HG02943 (cell line): Measurements from ENCODE around the gene ARHGEF26.

Source experiments
- ATAC-seq: cut with Tn5 transposase; IDR thresholded peaks from one replicate; pipeline ENCODE4 v1.9.1; 2021; ENCODE audit warnings: mild to moderate bottlenecking, low read depth, moderate library complexity; ENCODE audit not compliant: unreplicated experiment

Gene ARHGEF26

GRCh38 chr3:154191520-154191919 lies 70.3 kb downstream of the ARHGEF26 start:
- ATAC-seq = no peak

- no peak for ATAC-seq
These were observed 71.0 kb downstream of the ARHGEF26 start for GRCh38 chr3:154192225-154192624.

DNA sequence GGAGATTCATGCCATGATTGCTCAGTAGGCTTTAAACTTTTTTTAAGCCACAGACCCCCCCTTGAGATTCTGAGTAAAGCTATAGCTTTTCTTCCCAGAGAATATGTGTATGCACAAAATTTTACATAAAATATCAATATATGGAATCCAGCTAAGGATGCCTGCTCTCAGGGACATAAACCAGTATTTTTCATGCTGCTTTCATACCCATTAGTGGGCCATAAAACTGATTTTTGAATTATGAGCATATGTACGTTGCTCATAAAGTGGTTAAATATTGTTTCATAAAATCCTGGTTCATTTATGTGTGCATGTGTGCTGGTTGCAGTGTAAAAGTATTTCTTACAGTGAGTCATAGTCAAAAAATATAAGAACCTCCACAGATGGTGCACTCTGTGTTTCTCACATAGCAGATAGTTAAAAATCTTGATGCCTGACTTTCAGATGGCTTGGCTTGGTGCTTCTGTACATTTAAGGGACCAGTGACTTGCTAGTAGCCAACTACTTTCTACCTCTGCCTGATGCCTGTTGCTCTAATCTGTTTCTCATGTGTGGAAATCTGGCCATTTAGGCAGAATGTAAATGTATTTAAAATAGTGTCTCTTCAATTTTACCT lies 71.9 kb downstream of the ARHGEF26 start:
- no peak for ATAC-seq

GRCh38 chr3:154194877-154195276 lies 73.7 kb downstream of the ARHGEF26 start:
- ATAC-seq = no peak

GRCh38 chr3:154195620-154196356 lies 74.6 kb downstream of the ARHGEF26 start:
- no peak for ATAC-seq

DNA sequence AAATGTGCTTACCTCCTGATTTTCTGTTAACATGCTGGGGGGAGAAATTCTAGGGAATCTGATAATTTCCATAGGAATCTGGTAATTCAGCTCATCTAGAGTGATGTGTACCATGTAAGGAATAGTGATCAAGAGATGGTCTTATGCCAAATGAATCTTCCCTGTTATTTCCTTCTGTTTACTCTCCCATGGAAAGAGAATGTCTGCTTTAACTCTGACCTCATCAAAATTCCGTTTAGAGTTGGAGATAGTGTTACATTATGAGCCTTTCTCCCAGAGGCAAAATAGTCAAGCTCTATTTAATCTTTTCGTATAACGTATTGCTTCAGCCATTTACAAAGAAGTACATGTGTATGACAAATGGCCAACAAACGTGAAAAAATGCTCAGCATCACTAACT lies 76.6 kb downstream of the ARHGEF26 start:
- ATAC-seq = no peak

DNA sequence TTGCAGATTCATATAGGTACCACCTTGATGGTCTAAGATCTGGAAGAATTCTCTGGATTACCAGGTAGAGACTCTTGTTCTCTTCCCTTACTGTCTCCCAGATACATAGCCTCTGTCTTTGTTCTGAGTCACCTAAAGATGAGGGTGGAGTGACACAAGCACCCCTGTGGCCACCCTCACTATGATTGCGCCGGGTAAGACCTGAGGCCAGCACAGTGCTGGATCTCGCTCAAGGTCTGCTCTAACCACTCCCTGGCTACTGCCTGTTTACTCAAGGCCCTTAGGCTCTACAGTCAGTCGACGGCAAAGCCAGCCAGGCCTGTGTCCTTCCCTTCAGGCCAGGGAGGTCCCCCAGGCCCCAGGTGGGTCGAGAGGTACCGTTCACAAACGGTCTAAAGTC lies 88.3 kb downstream of the ARHGEF26 start:
- no peak for ATAC-seq

DNA sequence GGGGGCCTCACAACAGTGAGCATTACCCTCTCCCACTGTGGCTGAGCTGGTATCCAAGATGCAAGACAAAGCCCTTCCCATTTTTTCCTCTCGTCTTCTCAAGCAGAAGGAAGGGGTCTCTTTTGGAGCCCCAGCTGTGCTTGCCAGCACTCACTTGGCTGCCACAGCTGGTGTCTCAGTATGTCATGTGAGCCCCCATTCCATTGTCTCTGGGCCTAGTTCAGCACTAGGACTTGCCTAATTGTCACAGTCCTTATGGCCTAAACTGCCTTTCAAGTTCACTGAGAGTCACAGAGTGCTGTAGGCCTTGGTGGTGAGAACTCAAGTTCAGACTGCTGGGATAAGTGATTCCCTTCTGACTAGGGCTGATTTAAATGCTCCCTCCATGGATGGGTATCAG lies 89.8 kb downstream of the ARHGEF26 start:
- ATAC-seq = no peak

GRCh38 chr3:154214306-154214705 lies 93.1 kb downstream of the ARHGEF26 start:
- no peak for ATAC-seq

GRCh38 chr3:154217671-154218070 lies 96.5 kb downstream of the ARHGEF26 start:
- no peak for ATAC-seq

DNA sequence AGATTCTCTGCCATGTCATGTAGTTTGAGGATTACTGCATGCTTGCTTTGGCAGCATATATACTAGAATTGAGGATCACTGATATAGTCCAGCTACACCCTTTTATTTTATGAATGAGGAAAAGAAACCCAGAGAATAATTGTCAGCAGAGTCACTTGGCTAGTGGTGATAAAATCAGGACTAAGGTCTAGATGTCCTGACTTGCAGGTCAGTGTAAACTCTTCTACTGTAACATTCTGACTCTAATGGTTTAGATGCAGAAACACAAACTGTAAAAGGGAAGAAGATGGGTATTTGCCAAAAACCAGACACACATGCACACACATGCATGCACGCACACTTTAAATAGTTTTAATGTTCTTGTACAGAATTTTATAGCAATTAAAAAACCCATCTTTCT lies 97.5 kb downstream of the ARHGEF26 start:
- ATAC-seq = no peak

DNA sequence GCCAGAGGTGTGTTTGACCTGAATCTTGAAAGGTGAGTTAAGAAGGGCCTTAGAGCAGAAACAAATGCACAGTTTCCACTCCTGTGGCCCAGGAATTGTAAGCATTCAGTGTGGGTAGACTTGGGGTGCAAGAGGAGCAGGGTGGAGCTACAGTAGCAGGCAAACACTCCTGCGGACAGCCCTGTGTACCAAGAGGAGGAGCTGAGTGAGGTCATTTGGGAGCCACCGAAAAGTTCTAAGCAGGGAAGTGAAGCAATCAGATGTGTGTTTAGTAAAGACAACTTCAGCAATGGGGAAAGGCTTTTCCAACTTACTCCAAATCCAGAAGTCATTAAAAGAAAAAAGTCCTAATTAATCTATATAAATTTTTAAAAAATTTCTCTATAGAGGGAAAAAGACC lies 99.3 kb downstream of the ARHGEF26 start:
- ATAC-seq = no peak

DNA sequence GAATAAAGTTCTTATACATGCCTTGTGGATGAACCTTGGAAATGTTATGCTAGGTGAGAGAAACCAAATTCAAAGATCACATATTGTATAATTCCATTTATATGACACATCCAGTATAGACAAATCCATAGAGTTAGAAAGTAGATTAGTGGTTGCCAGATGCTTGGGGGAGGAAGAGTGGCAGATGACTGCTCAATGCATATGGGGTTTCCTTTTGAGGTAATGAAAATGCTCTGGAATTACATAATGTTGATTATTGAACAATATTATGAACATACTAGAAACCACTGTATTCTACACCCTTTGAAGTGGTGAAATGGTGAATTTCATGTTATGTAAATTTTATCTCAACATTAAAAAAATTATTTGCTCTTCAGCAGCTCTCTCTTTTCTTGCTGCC lies 102.3 kb downstream of the ARHGEF26 start:
- no peak for ATAC-seq

DNA sequence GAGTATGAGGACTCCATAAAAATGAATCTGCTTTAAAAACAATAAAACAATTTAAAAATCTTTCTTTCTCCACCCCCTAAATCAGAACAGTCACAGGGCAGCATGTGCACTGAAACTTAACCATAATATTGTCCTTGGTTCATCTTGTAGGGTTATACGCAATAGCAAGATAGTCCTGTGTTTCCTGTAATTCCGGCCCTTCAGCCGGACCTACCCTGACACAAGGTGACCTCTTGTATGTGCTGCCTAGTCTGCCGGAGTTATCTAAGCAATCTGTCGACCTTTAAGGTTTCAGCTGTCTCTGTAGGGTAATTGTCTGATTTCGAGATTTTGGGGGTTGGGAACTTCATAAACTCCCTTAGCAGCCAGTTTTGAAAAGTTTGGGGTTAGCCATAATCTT lies 103.2 kb downstream of the ARHGEF26 start:
- no peak for ATAC-seq

GRCh38 chr3:154224866-154225265 lies 103.7 kb downstream of the ARHGEF26 start:
- no peak for ATAC-seq

GRCh38 chr3:154225536-154225935 lies 104.3 kb downstream of the ARHGEF26 start:
- no peak for ATAC-seq

- ATAC-seq = no peak
These were observed 106.3 kb downstream of the ARHGEF26 start for GRCh38 chr3:154227531-154227930.

DNA sequence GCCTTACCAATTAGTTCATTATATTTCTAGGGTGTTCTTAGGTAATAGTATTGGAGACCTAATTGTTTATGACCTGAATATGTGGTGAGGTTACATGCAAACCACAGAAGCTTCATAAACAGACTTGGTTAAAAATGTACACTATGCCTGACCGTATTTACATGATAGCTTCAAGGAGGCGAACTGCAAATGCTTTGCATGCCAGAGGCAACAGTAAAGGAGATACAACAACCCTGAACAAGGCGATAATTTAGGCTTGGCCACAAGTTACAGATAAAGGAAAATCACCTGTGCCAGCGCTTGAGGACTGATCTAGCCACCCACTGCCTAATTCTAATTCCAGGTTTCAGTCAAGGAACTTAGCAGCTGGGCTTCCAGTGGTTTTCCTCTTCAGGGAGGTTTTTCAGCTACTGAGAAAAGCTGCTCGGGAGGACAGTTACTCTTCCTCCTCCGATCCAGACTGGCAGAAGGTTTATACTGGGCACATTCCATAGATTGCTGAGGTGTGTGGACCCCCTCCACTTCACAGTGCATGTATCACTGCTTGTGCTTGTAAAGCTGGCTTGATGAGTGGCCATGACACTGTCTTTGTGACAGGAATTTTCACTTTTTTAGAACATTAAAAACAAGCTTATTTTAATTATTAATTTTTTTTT lies 107.5 kb downstream of the ARHGEF26 start:
- no peak for ATAC-seq

- ATAC-seq = no peak
These were observed 108.0 kb downstream of the ARHGEF26 start for GRCh38 chr3:154229217-154229590.

DNA sequence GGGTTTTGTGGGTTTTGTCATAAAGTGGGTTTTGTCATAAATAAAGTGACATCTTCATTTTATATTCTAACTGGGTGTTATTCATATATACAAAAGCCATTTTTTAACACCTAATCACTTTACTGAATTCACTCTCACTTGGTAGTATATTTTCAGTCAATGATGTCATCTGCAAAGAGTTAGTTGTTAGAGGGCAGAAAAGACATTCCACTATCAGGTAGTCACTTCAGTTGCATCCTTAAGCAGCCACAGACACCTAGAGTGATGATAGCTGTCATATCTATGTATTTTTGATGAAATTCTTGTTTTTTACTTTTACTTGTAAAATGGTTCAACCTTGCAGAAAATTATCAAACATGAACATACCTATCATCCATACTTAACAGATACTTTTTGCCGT lies 114.1 kb downstream of the ARHGEF26 start:
- ATAC-seq = no peak

DNA sequence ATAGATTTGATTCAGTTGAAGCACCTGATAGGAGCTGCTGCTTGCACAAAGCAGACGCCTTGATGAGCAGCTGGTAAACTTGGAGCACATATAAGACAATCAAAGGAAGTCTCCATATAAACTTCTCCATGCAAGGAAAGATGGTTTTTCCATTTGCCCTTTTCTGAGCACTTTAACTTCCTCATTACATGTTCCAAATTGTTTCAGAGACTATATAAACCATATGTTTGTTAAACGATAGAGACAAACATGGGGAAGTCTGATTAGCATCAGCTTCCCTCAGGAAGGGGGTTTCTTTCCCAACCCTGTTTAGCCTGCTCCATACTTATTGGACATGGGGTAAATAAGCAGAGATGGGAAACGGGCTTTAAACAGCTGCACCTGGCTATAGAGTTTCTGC lies 115.1 kb downstream of the ARHGEF26 start:
- no peak for ATAC-seq

GRCh38 chr3:154240235-154240634 lies 119.0 kb downstream of the ARHGEF26 start:
- no peak for ATAC-seq
